GM19395 (cell line): ENCODE measurements around the gene FOXI1.
A peak's percentile ranks its signal among the peaks of the same experiment; 100 is the strongest.
"Not testable (repeated sequence)": the region's sequence is repeated elsewhere in the genome, so short reads cannot be mapped to it uniquely, and the experiment has no call there.

ENCODE experiments used
- ATAC-seq: cut with Tn5 transposase; IDR thresholded peaks from one replicate; pipeline ENCODE4 v1.9.1; 2021; ENCODE audit warnings: mild to moderate bottlenecking, moderate library complexity; ENCODE audit not compliant: unreplicated experiment

FOXI1 gene

DNA sequence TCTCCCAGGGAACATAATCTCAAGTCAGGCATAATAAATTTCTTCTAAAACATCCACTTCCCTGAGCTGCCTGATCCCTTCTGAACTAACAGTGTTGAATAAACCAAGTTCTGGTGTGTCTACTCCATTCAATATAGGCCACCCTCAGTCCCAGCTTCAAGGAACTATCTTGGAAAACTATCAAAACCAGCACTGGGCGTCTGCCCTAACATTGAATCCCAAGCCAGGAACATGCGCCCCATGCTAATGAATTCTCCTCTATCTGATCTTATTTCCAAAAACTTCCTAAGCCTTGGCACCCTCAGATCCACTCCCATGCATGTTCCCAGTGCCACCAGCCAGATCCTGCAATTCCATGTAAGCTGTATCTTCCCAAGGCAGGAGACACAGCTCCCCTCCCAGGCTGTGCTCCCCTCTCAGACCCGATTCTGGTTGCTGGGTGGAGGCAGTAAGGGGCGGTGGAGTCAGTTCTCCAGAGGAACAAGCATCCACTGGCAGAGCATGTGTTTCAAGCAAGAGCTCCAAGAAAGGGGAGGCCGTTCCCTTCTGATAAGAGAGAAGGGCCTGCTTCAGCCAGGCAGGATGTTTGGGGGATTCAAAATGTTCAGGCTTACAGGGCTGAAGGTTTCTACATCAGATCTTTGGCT is 13.1 kb upstream of the FOXI1 start:
- ATAC-seq = no peak

DNA sequence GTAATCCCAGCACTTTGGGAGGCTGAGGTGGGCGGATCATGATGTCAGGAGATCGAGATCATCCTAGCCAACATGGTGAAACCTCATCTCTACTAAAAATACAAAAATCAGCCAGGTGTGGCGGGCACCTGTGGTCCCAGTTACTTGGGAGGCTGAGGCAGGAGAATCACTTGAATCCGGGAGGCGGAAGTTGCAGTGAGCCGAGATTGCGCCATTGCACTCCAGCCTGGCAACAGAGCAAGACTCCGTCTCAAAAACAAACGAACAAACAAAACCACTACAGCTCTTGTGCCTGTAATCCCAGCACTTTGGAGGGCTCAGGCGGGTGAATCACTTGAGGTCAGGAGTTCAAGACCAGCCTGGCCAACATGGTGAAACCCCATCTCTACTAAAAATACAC is 11.4 kb upstream of the FOXI1 start:
- not testable (repeated sequence) for ATAC-seq

DNA sequence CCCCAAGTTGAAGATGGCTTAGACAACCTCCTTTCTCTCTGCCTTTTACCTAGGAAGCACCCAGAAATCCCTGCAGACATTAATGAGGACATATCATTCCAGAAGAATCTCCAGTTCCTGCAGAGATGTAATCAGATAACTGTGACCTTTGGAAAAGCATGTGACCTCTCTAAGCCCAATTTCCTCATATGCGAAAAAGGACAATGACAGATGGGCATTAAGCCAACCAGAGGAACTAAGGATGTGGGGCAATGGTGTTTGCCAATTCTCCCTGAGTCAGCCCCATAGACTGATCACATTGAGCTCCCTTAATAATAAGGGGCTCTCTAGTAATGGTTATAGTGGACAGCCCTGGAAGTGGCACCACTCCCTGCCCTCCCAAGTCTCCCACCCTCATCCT is 10.1 kb upstream of the FOXI1 start:
- no peak for ATAC-seq

DNA sequence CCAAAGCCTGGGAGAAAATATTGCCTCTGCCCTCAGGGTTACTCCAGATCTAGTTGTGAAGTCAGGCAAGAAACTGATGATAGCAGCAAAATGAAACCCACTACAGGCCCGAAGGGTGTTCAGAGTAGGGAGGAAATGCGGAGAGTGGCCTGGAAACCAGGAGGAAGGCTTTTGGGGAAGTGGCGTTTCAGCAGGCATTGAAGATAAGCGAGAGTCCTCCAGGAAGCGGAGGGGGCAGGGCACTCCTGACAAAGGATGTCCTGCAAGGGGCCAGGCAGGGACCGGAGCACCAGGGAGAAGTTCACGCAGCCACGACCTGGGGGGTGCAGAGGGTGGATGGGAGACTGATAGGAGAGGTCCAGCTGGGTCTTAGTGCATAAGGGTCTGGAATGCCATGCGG is 7.8 kb upstream of the FOXI1 start:
- no peak for ATAC-seq

DNA sequence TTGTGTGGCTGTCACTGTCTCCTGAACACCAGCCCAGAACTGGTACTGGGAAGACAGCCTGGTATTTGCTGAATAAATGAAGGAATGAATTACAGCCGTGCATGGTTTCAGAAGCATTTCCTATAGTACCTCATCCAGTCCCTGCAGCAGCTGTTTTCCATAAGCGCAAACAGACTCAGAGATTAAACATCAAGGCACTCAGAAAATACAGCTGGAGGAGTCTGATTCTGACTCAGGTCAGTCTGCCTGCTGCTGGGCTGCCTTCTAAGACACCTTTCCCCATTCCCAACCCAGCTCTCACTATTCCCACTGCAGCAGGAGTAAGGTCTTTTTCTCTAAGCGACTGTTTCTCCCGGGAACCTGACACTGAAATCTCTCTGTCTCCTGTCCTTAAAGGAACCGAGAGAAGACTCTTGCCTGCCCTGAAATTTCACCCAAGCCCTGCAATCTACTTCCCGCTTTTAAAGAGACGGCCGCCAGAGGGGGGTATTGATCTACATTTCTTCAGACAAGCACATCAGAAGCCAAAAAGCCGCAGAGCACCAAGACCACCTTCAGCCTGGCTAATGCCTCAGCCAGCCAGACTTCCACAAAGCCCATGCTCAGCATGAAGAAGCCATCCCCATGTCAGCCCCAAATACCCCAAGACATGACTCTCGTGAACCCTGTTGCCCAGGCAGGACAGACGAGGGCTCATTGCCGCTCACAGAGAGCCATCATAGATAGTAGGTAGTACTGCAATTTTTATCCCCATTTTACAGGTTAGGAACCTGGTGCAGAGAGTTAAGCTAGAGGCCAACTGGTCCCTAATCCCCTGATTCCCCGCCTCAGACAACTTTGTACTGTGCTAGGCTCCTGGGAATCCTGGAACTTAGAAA is 5.4 kb upstream of the FOXI1 start:
- peak; percentile 67 for ATAC-seq

DNA sequence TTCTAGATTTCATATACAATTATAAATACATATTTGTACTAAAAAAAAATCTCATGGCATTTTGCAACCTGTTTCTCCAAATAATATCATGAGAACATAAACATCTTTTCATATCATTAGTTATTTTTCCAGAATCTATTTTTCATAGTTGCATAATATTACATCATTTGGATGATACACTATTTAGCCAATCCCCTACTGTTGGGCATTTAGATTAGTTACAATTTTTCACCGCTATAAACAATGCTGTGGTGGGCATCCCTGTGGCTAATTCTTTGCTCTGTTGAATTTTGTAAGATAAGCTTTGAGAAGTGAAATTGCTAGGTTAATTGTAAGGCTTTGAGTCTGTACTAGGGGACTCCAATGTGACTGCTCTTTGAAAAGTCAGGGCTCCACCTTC is 2.2 kb upstream of the FOXI1 start:
- no peak for ATAC-seq

DNA sequence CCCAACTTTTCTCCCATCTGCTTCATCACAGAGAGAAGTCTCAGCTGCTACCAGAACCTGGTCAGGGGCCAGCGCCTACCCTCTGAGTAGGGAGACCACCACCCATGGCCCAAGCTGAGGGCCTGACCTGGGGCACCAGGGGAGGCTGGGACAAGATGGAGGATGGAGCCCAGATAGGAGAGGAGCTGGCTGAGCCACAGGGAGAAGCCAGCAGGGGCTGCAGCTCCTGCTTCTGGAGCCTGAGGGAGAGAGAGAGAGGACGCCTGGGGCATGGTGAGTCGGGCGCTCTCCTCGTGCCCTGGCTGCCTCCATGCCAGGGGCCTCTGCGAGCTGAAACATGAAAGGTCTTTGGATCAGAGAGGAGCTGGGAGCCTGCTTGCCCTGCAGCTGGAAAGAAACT is 1.4 kb upstream of the FOXI1 start:
- no peak for ATAC-seq

DNA sequence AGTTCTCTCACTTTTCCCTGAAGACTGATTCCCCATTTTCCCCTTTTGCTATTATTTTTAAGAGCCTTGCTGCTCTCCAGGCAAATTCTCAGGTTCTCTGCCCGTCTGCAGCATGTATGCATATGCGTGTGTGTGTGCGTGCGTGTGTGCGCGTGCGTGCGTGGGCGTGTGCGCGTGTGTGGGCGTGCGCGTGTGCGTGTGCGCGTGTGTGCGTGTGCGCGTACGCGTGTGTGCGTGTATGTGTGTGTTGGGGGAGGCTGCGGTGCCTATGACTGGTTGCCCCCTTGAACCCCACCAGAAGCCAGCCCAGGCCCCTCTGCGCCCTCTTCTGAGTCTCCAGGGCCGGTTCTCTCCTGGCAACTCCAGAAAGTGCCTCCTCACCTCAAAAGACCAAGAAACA is 987 bp upstream of the FOXI1 start:
- no peak for ATAC-seq

DNA sequence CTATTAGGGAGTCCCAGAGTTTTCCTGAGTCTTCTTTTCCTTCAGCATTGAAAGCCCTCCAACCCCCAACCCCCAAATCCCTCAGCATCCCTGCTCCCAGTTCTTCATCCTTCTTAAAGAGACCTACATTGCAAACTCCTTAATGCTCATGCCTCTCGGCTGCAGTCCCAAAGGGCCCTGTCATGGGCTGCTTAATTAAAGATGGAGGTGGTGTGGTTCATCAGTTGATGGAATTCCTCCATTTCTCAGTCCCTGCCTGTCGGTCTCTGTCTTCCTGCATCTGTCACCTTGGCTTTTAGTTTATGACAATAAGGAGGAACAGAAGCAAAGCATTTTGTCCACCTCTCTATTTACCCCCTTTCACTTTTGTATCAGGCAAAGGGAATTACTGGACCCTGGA is 2.0 kb downstream of the FOXI1 start:
- no peak for ATAC-seq

DNA sequence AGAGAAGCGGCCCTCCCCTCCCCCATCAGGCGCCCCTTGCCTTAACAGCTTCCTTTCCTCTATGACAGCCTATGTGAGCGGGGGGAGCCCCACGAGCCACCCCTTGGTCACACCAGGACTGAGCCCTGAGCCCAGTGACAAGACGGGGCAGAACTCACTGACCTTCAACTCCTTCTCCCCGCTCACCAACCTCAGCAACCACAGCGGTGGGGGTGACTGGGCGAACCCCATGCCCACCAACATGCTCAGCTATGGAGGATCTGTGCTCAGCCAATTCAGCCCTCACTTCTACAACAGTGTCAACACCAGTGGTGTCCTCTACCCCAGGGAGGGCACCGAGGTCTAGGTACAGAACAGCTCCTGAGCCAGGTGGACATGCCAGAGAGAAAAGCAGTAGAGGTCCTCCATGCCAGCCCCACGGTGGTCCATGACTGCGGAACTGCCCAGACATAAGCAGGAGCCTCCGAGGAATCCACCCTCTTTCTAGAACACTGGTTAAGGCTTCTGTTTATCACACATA is 2.6 kb downstream of the FOXI1 start:
- no peak for ATAC-seq

DNA sequence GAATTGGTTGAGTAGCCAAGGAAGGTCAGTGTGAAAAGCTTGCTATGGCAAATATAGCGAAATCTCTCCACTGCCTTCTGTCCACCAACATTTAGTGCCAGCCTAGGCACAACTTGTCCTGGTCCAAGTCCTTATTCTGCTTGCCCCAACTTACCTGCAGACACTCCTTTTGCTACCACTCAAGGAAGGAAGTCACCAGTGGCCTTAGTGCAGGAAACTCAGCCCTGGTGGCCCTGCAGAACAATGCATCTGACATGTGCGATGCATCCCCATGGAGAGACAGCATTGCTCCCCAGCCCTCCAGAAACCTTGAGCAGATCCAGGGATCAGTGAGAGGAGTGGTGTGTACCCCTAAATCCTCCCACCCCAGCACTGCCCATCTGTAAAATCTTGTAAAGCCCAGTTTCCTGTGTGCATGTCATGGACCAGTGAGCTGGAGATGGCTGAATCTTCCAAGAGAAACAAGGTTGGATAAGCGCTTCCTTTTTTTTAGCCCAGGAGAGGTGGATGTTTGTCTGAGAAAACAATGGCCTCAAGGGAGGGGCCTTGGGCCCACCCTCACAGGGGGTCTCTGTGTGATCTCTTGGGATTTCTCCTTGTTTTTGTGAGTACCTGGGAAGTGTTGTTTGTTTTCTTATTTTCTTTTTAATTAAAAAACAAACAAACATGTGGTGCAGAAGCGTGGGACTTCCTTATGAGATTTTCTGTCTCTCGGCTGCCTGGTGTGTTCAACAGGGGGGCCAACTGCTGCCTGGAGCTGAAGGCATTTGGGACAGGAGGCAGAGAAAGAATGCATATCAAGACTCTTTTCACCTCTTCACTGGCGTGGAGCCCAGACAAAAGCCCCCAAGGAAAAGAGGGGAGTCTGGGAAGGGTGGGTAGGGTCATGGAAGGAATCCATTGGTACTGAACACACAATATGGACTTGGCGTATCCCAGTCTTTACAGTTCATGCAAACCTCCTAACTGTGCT is 3.6 kb downstream of the FOXI1 start:
- no peak for ATAC-seq

DNA sequence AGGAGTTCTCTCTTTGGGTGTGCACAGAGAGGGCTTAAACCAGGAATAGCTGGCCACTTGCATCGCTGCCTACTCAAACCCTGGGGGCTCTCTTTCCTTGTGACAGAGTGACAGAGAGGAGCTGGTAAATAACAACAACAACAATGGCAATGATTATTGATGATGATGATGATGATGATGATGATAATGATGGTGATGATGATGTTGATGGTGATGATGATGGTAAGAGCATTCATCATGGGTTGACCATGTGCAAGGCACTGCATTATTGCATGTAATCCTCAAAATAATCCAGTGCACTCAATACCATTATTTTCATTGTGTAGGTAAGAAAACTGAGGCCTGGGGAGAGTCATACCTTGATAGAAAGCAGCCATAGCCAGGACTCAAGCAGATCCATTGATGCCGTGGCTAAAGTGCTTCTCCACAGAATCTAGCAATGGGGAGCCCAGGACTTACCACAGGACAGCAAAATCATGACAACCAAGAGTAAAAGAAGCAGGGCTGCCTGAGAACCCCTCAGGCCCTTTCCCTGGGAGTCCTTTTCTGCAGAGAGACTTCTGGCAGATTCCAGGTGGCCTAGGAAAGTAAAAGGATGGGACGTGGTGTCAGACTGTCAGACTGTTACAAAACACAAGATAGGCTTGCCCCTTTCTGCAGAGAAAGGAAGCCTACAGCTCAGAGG is 4.8 kb downstream of the FOXI1 start:
- ATAC-seq = no peak

DNA sequence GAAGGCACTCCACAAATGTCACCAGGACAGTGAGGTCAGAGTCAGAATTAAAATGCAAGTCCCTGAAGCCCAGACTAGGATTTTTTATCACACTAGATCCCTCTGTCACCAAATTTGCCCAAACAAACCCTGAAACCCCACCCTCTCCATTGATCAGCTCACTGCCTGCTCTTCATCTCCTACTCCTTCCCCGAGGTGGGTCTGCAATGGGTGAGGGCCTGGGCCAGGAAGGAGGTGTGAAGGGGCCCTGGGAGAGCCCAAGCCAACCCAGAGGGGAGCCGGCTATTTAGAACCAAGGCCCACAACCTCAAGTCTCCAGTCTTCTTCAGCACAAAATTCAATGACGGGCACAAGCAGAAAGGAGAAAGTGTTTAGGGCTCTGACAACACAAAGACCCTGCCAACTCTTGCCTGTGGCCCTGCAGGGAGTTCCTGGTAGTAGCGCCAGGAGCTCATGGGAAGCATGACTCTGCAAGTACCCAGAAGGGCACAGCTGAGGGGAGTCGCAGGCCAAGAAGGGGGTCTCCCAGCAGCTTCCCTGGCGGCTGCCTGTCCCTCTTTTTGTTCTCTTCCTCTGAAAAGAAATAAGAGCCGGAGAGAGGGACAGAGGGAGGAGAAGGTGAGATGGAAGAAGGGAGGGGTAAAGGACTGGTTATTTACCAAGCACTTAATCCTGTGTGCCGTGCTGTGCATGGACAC is 5.5 kb downstream of the FOXI1 start:
- ATAC-seq = no peak

DNA sequence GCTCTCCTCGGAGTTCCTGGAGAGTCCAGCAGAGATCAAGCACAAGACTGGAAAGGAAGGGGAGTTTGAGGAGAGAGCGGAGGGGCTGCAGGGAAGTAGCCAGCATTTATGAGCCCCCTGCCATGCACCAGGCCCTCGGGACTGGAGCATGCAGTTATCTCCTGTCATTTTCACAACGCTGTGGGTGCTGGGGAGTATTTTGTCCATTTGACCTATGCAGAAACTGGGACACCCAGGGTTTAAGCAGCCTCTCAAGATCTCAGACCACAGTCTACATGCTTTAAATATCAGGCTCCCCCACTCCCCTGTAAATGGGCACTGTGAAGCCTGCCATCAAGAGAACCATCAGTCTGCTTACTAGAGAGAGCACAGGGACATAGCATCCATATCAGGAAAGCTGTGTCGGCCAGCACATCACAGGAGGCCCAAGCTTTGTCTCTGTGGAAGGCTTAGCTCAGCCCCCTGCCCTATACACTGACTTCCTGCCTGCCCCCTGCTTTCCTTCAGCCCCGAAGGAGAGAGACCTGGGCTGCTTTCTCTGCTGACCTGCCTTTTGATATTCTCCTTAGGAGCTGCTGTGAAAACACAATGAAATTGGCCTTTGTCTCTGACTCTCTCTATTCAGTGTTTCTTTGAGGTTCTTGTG is 7.3 kb downstream of the FOXI1 start:
- no peak for ATAC-seq

DNA sequence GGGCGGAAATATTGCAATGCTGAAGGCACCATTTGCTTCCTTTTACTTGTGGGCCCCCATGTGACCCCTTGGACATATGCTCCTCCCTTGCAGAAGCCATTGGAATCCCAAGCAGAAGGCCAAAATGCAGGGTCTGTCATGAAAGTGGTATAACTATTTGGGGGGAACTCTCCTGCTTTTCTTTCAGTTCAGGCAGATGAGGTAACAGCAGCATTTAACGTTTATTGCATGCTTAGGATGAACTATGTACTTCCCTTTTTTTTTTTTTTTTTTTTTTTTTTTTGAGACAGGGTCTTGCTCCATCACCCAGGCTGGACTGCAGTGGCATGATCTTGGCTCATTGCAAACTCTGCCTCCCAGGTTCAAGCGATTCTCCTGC is 7.8 kb downstream of the FOXI1 start:
- no peak for ATAC-seq

DNA sequence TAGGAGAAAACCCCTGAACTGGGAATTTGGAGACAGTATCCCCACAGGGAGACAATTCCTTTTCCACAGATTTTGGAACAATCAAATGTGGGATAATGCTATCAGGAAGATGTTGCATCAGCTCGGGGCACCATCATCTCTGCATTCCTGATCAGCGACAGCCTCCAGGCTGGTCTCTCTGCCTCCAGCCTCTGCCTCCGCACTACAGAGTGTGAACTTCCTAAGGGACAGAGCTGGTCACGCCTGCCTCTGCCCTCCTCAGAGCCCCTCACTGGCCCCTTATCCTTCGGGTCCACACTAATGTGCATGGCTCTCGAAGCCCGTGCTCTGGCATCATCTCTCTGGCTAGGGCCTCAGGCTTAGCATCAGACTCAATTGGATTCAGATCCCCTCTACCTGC is 8.6 kb downstream of the FOXI1 start:
- ATAC-seq = no peak

DNA sequence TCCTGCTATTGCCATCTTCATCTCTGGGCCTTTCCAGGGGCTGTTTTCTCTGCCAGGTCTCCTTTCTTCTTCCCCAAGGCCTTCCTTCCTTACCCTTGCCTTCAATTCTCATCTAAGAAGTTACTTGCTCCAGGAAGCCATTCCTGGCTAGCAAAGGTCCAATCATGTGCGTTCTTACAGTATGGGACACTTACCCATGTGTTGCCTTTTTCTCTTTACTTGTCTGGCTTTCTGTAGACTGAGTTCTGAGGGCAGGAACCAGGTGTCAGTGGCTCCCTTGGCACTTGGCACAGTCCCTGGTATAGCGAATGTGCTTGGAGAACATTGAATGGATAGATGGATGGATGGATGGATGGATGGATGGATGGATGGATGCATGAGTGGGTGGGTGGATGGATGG is 10.2 kb downstream of the FOXI1 start:
- no peak for ATAC-seq

DNA sequence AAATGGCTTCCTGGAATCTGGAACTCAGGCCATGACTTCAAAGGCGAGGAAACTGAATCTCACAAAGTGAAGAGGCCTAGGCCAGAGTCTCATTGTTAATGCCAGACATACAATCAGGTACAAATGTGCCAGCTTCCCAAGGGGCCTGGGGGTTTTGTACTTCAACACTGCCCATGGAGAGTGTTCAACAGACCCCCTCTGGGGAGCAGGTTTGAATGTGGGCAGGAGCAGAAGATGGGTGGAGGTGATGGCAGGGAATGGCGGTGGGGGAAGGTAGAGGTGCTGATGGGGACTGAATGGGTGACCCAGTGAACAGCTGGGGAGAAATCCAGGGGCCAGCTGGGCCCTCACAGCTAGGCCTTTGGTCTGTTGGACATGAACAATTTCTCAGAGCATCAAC is 12.0 kb downstream of the FOXI1 start:
- no peak for ATAC-seq

DNA sequence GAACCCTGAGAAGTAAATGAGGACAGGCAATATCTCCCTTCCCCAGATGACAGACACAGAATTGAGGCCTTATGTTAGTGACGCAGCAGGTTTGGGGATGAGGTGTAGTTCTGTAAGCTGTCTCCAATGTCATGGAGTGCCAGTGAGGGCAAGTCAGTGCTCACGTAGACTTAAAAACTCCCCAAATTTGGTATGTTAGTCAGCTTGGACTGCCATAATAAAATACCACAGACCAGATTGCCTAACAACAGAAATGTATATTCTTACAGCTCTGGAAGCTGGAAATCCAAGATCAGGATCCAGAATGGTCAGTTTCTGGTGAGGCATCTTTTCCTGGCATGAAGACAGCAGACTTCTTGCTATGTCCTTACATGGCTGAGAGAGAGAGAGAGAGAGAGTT is 14.9 kb downstream of the FOXI1 start:
- ATAC-seq = no peak

DNA sequence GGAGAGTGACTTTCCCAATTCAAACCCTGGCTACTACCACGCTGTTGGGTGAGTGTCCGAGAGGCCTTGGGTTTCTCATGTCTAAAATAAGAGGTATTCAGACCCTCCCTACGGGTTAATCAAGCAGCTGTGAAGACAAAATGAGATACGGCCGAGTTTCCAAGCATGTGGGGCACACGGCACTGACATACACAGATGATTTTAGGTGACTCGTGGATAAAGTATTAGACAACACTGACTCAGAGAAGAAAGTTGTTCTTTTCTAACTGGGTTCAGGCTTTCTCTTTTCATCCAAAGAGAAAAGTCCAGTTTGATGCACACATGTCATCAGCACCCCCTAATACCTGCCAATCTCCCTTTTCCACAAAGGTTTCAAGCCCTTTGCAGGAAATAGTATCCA is 15.6 kb downstream of the FOXI1 start:
- no peak for ATAC-seq
